DMS114 treated with DMSO at 0.1 percent for 48 hours (cell line): ENCODE measurements around the gene CD300E.
A peak's percentile ranks its signal among the peaks of the same experiment; 100 is the strongest.

Experiments
- DNase-seq: peaks from one replicate; lab custom pipeline; 2025; ENCODE audit not compliant: unreplicated experiment; lab: John Stamatoyannopoulos, UW

The CD300E gene

GRCh38 chr17:74569020-74570003 lies 54.2 kb downstream of the CD300E start:
- no peak for DNase-seq

- DNase-seq, result no peak
These were observed 55.2 kb downstream of the CD300E start for GRCh38 chr17:74568106-74568873.

GRCh38 chr17:74567397-74567796 lies 56.1 kb downstream of the CD300E start, which contains the start of gene CD300H:
Gene CD300H, minus strand, starts transcription at chr17:74567509.
- no peak for DNase-seq

GRCh38 chr17:74566132-74566753 lies 57.3 kb downstream of the CD300E start:
- DNase-seq, result peak; percentile 3

GRCh38 chr17:74565126-74565525 lies 58.4 kb downstream of the CD300E start:
- no peak for DNase-seq

- DNase-seq, result no peak
These were observed 60.2 kb downstream of the CD300E start for GRCh38 chr17:74563358-74563757.

- DNase-seq, result no peak
These were observed 62.0 kb downstream of the CD300E start for GRCh38 chr17:74561586-74561985.
